ENCODE data around the gene SYT1.

Gene SYT1

DNA sequence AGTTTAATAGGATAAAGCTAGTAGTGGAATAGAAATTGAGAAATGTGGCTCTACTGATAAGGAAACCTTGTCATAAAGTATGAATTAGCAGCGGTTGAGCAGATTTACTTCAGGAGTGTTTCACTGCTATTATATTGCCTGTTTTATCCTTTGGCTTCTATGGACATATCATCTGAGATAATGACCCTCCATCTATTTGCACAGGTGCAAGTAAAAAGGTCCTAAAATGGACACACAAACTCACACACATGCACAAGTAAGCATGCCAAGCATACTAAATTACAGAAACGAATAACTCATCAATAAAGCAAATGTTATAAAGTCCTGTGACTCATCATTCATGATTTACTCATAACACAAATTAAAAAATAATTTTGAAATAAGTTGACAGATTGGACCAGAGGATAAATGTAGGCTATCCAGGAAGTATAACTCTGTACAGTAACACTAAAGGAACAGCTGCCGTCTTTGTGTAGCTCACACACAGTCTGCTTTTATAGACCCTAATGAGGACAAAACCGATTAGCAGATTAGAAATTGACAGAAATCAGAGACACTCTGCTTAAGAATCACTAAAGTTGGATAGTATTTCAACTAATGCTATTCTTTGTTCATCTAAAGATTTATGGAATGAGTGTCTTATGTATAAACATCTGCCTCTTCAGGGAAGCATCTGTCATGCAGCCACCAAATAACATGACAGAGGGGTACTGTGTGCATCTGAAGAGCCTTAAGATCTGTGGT lies 73.9 kb downstream of the SYT1 start:
- TF ChIP-seq, protein P1, sequence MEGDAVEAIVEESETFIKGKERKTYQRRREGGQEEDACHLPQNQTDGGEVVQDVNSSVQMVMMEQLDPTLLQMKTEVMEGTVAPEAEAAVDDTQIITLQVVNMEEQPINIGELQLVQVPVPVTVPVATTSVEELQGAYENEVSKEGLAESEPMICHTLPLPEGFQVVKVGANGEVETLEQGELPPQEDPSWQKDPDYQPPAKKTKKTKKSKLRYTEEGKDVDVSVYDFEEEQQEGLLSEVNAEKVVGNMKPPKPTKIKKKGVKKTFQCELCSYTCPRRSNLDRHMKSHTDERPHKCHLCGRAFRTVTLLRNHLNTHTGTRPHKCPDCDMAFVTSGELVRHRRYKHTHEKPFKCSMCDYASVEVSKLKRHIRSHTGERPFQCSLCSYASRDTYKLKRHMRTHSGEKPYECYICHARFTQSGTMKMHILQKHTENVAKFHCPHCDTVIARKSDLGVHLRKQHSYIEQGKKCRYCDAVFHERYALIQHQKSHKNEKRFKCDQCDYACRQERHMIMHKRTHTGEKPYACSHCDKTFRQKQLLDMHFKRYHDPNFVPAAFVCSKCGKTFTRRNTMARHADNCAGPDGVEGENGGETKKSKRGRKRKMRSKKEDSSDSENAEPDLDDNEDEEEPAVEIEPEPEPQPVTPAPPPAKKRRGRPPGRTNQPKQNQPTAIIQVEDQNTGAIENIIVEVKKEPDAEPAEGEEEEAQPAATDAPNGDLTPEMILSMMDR (IDR thresholded peaks at IDR 0.05; ENCODE audit: insufficient read depth, low read depth, low read length, missing control alignments) = no peak
- H3K4me3 ChIP-seq (ENCODE audit: low read length) = no peak overlapping the region
- no peak for DNase-seq (ENCODE audit: low read depth)

DNA sequence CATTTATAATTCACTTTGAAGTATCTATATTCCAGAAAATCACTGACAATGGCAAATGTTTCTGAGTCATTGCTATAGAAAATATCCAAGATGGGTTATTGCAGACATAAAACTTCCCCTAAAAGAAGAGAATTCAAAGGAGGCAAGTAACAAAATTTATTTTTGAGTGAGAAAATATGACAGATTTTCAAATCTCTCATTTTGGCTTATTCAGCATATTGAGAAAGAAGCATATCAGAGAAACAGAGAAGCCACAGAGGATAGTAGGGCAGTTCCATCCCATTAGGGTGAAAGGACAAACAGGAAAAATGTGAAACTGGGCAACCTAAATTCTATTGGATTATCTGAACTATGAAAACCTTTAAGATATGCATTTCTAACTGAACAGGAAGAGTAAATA lies 85.0 kb downstream of the SYT1 start:
- no peak for DNase-seq (ENCODE audit: low read depth)
- TF ChIP-seq, protein P1 (IDR thresholded peaks at IDR 0.05; ENCODE audit: insufficient read depth, low read depth, low read length, missing control alignments) = no peak
- no peak overlapping the region for H3K4me3 ChIP-seq (ENCODE audit: low read length)

DNA sequence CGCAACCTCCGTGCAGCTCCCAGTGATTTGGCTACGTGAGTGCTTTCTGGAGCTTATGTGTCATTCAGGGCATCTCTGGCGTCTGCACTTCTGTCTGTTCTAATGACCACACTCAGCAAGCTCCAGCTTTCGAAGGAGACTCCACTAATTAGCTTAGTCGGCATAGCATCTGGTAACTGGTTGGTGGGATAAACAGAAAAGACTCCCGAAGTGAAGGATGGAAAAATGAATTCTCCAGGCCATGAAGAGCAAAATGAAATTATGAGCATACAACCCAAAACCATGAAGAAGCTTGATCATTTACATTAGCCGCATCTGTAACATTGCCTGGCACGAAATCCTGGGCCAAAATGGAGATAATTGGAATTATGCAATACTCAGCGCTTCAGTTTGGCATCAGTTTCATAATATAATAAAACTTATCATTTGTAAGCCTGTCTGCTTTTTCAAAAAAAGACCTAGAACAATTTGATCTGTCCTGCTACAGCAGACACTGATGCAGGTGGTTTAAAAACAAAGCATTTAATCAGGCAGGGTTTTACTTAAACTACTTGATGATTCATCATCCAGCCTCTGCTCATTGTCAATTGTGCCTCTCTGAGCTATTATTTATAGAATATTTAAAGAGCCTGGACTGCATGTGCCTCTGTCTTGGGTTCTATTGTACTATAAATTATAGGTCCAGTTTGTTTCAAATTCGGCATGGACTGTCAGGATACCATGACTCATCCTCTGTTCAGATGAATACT lies 87.4 kb downstream of the SYT1 start:
- DNase-seq (ENCODE audit: low read depth) = no peak
- H3K4me3 ChIP-seq (ENCODE audit: low read length) = no peak overlapping the region
- TF ChIP-seq, protein P1 (IDR thresholded peaks at IDR 0.05; ENCODE audit: insufficient read depth, low read depth, low read length, missing control alignments) = no peak

DNA sequence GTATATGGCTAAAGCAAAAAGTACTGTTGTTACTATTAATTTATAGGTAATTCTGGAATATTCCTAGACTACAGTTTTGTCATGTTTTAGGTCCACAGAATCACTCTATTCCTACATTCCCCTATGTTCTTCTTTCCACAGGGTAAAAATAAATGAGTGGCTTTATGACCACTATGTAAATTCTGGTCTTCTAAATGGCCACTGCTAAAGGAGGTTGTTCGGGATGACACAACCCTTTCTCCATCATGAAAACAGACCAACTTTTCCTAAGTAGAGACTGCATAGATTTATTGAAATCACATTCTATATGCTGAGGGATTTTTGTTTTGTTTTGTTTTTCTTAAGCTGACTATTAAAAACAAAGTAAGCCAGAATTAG lies 88.0 kb downstream of the SYT1 start:
- TF ChIP-seq, protein P1 (IDR thresholded peaks at IDR 0.05; ENCODE audit: insufficient read depth, low read depth, low read length, missing control alignments) = no peak
- H3K4me3 ChIP-seq (ENCODE audit: low read length) = no peak overlapping the region
- no peak for DNase-seq (ENCODE audit: low read depth)

DNA sequence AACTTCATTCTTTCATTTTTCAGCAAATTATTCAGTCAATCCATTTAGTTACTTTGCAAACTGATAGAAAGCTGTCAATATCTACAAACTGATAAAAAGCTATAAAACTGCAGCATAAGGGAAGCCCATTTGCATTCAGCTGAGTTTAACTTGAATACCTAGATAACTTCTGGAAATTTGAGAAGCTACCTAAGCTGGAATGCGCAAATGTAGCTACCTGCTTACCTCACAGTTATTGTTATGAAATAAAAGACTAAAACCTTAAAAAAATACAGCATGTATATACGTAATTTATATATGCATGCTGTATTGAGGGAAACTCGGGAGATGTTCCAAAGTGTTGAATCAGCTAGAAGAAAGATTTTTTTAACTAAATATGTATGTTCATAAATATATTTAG lies 94.4 kb downstream of the SYT1 start:
- DNase-seq (ENCODE audit: low read depth) = no peak
- TF ChIP-seq, protein P1 (IDR thresholded peaks at IDR 0.05; ENCODE audit: insufficient read depth, low read depth, low read length, missing control alignments) = no peak
- no peak overlapping the region for H3K4me3 ChIP-seq (ENCODE audit: low read length)

DNA sequence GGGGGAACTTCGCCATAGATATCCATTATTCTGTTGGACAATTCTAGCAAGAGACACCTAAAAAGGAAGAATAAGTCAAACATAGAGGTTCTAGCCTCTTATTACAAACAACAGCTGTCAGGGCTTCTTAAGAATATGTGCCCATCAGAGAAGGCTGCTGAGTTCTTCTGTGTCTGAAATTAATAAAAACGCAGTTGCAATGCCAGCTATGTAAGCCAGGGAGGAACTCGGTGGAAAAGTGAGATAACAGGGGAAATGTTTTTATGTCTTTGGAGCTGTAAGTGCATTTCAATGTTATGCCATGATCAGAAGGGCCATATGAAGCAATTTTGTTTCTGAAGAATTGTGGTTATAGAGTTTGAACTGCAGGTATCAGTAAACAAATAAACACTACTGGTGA lies 95.0 kb downstream of the SYT1 start:
- H3K4me3 ChIP-seq (ENCODE audit: low read length) = no peak overlapping the region
- DNase-seq (ENCODE audit: low read depth) = no peak
- TF ChIP-seq, protein P1 (IDR thresholded peaks at IDR 0.05; ENCODE audit: insufficient read depth, low read depth, low read length, missing control alignments) = no peak
